Measurements from ENCODE around the gene FUBP3.

The FUBP3 gene

DNA sequence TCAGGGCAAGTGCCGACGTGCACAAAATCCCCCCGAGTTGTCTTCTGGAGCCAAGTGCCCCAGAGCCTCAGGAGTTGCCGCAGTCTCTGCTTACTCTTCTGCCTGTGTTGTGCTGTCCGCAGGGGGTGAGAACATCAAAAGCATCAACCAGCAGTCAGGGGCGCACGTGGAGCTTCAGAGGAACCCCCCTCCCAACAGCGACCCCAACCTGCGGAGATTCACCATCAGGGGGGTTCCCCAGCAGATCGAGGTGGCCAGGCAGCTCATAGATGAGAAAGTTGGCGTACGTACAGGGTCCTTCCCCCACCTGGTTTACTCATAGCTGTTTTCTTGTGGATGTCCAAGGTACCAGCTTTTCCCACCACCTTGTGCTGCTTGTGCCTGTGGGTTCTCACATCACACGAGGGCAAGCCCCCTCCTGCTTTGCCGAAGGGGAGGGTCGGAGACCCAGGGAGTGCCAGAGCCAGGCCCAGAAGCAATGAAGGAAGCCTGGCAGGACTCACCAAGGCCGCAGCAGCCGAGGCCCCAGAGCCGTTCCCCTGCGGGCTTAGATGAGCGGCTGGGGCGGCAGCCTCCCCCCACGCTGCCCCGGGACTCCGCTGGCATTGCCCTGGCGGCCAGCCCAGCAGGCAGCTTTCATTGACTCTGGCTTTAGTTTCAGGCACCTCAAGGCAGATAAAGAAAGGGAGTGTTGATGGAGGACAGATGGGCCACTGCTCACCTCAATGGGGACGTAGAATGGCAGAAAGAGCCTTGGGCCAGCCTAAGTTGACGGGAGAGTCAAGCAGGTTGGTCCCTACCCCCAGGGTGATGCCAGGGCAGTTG is 51.3 kb downstream of the FUBP3 start:
- no peak for TF ChIP-seq ZNF274 (IDR thresholded peaks at IDR 0.05; ENCODE audit: low read depth, low read length)
- no peak overlapping the region for H3K4me3 ChIP-seq (ENCODE audit: low read length)

DNA sequence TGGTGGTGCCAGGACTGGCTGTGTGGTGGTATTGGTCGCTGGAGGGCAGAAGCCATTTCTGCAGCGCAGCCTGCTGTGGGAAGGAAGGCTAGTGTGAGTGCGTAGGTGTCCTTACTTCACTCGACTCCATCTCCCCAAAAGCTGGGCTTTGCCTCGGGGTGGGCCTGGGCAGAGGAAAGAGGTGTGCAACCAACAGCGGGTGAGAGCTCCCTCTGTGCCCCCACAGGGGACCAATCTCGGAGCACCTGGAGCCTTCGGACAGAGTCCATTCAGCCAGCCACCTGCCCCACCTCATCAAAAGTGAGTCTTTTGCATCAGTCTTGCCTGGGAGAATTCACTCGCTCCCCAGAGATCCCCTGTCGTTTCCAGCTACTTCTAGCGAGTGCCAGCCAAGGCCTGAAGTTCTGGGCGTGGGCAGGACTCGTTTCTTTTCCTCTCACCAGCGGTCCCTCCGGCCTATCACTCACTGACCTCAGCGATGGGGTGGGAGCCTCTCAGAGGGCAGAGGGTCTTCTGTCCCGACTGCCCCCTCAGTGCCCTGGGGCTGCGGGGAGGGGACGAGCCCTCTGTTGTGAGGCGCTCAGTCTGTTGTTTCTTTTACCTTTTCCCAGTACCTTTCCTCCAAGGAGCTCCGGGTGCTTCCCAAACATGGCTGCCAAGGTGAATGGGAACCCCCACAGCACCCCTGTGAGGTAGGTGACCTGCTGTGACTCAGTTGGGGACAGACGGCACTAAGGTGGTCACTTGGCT is 52.1 kb downstream of the FUBP3 start:
- TF ChIP-seq ZNF274 (IDR thresholded peaks at IDR 0.05; ENCODE audit: low read depth, low read length) = no peak
- no peak overlapping the region for H3K4me3 ChIP-seq (ENCODE audit: low read length)

DNA sequence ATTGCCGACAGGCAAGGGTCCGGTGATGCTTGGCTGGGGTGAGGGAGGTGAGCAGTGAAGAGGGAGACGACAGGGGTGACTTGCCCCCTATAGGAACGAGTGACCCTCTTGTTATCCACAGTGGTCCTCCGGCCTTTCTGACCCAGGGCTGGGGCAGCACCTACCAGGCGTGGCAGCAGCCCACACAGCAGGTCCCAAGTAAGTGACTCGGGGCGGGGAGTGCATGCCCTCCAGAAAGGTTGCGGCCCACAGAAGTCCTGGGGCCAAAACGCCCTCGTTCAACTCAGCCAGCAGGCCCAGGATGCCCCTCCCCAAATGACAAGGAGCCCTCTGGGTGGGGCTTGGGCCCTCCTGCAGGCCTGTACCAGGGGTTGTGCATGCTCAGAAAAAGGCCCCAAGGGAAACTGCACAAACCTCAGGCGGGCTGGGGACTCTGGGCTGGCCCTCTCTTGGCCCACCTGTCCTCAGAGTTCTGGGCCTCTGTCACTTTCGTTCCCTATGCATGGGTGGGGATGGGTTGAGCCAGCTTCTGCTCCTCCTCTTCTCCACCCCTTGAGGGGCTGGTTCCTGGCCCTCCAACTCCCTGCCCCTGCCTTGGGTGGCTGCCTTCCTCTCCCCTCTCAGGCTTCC is 52.8 kb downstream of the FUBP3 start:
- TF ChIP-seq ZNF274 (IDR thresholded peaks at IDR 0.05; ENCODE audit: low read depth, low read length) = no peak
- H3K4me3 ChIP-seq (ENCODE audit: low read length) = no peak overlapping the region

DNA sequence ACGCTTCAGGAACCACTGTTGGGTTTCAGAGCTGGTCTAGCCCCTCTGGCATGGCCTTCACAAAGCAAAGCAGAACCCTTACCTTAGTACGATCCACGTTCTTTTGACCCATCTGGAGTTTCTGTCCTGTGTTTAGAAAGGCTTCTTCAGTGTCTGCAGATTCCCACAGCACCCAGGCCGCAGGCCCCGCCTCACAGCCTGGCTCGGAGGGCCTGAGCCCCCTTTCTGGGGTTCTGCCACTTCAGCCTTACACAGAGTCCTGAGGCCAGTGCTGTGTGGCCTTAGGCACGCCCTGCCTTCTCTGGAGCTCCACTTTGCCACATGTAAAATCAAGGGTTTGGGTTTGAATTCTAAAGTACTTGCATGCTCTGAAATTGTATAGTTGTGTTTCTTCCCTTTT is 53.5 kb downstream of the FUBP3 start:
- H3K4me3 ChIP-seq (ENCODE audit: low read length) = no peak overlapping the region
- no peak for TF ChIP-seq ZNF274 (IDR thresholded peaks at IDR 0.05; ENCODE audit: low read depth, low read length)

DNA sequence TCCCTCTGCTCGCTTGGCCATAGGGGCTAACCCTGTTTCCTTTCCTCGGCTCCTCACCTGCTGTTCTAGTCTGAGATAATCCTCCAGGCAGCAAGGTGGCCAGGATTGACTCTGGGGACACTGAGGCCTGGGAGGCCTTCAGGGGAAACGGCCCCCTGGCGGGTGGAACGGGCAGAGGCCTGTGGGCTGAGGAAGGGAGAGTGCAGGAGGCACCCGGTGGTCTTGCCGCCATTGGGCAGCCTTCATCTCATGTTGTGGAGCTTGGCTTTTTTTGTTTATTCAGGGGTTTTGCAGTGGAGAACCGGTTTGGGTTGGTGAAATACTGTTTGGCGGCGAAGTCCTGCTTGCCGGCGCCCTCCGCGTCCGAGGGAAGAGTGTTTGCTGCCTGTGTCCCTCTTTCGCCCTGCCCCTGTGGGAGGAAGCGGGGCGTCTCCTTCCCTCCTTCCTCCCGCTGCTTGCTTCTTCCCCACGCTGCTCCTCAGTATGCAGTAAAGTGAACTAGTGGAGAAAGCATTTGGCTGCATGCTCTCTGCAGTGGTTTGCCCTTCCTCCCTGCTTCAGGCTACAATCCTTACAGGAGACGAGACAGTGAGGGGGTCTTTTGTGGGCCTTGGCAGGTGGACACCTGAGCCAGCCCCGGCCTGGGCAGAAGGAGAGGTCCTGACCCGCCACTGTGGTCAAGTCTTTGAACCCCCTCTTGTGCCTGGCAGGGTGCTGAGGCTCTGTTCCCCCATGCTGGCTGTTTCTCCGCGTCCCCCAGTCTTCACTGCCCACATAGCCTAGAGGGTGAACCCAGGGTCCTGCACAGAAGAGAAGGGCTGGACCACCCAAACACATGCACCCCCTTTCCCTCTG is 54.2 kb downstream of the FUBP3 start:
- no peak overlapping the region for H3K4me3 ChIP-seq (ENCODE audit: low read length)
- TF ChIP-seq ZNF274 (IDR thresholded peaks at IDR 0.05; ENCODE audit: low read depth, low read length) = no peak

DNA sequence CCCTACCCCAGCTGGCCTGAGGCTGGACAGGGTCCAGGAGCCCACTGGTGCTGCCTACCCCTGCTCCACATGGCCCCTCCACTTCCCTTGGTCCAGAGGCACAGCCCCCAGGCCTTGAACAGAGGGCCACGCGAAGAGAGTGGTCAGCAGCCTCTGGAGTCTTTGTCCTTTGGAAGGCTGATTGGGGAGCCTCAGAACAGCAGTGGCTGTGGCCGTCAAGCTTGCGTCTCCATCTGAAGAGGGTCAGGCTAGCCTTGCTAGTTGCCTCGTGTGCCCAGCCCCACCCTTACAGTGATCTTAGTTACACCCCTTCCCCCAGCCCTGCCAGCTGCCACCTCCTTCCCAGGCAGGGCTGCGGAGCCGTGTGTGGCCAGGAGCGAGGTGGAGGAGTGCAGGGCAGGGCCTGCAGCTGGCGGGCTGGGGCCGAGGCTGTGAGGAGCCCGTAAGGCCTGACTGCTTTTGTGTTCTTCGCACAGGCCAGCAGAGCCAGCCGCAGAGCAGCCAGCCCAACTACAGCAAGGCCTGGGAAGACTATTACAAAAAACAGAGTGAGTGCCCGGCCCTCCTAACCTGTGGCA is 54.9 kb downstream of the FUBP3 start:
- no peak for TF ChIP-seq ZNF274 (IDR thresholded peaks at IDR 0.05; ENCODE audit: low read depth, low read length)
- no peak overlapping the region for H3K4me3 ChIP-seq (ENCODE audit: low read length)

DNA sequence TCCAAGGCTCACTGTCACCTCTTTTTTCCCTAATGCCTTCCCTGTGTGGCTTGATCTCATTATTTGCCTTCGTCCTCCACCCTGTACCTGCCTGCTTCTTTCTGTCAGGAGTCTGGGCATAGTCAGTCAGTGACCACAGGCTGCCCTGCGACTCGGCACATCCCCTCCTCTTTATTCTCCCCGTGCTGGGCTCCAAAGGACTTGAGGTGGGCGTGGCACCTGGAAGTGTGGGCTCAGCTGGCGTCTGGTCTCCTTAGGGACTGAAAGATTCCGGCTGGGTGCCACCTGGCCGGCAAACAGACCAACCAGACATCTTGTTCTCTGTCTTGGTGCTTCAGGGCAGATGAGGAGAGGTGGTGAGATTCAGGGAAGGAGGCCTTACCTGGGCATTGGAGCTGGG is 55.4 kb downstream of the FUBP3 start:
- no peak overlapping the region for H3K4me3 ChIP-seq (ENCODE audit: low read length)
- no peak for TF ChIP-seq ZNF274 (IDR thresholded peaks at IDR 0.05; ENCODE audit: low read depth, low read length)

DNA sequence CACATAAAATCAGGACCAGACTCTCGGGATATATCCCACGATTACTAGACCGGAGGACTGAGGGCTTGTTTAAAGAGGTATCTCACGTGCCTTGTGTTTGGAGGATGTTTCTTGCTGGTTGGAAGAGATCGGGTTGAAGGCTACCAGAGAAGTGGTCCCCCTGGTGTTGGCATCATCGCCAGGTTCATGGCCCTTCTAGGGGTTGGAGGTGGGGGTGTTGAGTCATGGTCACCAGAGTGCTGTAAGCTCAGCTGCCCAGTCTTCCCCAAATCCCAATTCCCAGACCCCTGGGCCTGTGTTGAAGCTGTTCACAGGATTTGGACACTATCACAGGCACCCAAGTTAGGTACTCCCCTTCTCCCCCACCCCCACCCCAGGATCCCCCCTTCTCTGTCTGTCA is 55.9 kb downstream of the FUBP3 start:
- H3K4me3 ChIP-seq (ENCODE audit: low read length) = no peak overlapping the region
- no peak for TF ChIP-seq ZNF274 (IDR thresholded peaks at IDR 0.05; ENCODE audit: low read depth, low read length)

DNA sequence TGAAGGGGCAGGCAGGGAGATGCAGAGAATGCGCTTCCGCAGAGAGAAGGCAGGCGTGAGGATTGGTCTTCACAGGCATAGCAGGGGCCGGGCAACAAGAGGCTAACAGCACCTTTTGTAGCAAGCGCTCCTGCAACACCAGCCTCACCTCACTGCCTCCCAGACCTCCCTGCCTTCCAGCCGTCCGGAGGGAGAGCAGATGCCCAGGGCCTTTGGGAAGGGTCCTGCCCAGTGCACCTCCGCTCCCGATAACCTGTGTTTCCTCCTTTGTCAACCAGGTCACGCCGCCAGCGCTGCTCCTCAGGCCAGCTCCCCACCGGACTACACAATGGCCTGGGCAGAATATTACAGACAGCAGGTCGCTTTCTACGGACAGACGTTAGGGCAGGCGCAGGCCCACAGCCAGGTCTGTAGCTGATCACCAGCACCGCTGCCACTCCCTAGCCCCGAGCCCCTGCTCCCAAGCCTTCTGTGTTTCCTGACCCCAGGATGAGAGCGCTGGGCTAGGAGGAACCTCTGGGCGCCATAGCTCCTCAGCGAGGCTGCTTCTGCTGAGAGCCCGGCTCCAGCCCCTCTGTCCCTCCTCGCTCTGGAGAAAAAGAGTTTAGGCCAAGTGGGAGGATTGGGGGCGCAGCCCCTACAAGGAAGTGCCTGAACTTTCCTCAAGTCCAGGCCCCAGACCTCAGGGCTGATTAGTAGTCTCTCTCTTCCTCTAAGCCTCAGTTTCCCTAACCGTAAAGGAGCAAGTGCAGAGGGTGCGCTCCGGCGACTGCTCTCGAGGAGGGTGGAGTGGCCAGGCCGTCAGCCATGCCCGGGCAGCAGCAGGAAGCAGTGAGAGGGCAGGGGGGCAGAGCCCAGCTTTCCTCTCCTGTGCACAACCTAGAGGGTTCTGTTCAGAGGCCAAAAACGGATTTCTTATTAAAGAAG is 56.6 kb downstream of the FUBP3 start:
- TF ChIP-seq ZNF274 (IDR thresholded peaks at IDR 0.05; ENCODE audit: low read depth, low read length) = no peak
- no peak overlapping the region for H3K4me3 ChIP-seq (ENCODE audit: low read length)

DNA sequence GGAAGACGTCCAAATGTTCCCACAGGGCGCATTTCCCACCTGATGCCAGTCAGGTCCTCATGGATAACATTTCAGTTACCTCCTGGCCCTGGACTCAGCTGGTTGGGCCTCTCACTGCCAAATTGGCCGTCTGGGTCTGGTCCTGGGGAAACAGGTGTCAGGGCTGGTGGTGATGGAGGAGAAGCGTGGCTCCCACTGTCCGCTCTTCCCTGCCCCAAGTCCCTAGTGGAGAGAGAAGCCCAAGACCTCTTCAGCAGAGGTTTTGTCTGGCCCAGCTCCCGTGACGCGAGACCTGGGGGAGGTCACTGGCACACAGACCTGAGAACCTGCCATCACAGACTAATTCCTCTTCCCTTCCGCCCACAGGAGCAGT is 57.3 kb downstream of the FUBP3 start:
- TF ChIP-seq ZNF274 (IDR thresholded peaks at IDR 0.05; ENCODE audit: low read depth, low read length) = no peak
- H3K4me3 ChIP-seq (ENCODE audit: low read length) = no peak overlapping the region

DNA sequence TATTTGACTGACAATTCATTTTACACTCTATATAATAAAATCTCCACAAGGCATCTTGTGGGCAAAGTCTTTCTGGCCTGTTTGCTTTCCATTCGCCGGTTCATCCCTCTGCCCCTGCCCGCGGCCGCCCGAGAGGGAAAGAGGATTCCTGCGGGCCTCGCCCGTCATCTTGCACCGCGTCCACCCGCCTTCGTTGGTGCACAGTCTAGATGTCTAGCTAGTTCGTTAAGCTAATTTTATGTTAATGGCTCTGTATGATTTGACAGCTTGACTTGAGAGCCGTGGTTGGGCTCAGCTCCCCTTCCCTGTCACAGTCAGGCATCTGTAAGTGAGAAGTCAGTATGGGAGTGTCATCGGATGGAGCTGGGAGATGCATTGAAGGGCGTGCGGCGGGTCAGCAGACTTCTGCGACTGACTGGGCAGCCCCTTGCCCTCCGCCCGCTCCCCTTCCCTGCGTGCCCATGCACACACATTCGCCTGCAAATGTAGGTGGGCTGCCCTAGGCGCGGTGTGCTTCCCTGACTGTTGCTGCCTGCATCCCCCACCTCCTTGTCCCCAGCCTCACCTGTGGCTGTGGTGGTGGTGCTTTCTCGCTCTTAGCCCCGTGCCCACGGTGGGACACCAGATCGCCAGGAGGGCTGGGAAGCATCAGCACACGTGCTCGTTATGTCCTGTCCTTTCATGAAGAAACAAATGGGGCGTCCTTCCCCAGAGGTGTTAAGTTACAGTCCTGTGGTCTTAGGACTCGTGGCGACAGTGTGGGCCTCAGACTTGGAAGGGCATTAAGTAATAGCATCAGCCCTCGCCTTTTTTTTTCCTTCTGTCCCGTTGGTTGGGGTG is 59.1 kb downstream of the FUBP3 start:
- no peak for TF ChIP-seq ZNF274 (IDR thresholded peaks at IDR 0.05; ENCODE audit: low read depth, low read length)
- H3K4me3 ChIP-seq (ENCODE audit: low read length) = no peak overlapping the region

Data from GM08714 (cell line).